Activated T-helper 1 cell treated with Interleukin-2 at 50 U/mL for 16 hours (primary cell): ENCODE results near the gene RAE1.
"Not testable (repeated sequence)": the region's sequence is repeated elsewhere in the genome, so short reads cannot be mapped to it uniquely, and the experiment has no call there.

Experiments
- DNase-seq: peaks from one replicate; pipeline ENCODE4 v3.0.0-alpha.2; 2020; ENCODE audit warnings: low read depth

The RAE1 gene

GRCh38 chr20:57326667-57327455, 24.2 kb upstream of the RAE1 start:
- no peak for DNase-seq

- no peak for DNase-seq
Observed at GRCh38 chr20:57327820-57328219, 23.2 kb upstream of the RAE1 start.

GRCh38 chr20:57329608-57330221, 21.3 kb upstream of the RAE1 start, which contains the start of gene SPO11:
TSS of gene SPO11 (plus strand) at chr20:57329803. CDS start at chr20:57329868, 65 bp downstream.
- no peak for DNase-seq

- no peak for DNase-seq
Observed at GRCh38 chr20:57330998-57331397, 20.1 kb upstream of the RAE1 start.

GRCh38 chr20:57332105-57333089, 18.7 kb upstream of the RAE1 start:
- no peak for DNase-seq

GRCh38 chr20:57335392-57335791, 15.7 kb upstream of the RAE1 start:
- no peak for DNase-seq

- no peak for DNase-seq
Observed at GRCh38 chr20:57341663-57342062, 9.4 kb upstream of the RAE1 start.

GRCh38 chr20:57342829-57343228, 8.2 kb upstream of the RAE1 start:
- DNase-seq: no peak

GRCh38 chr20:57346477-57346876, 4.6 kb upstream of the RAE1 start:
- DNase-seq: peak; percentile 26

GRCh38 chr20:57347393-57347792, 3.7 kb upstream of the RAE1 start:
- no peak for DNase-seq

- DNase-seq: not testable (repeated sequence)
Observed at GRCh38 chr20:57348200-57348921, 2.7 kb upstream of the RAE1 start.

GRCh38 chr20:57348922-57349574, 2.0 kb upstream of the RAE1 start:
- not testable (repeated sequence) for DNase-seq

- no peak for DNase-seq
Observed at GRCh38 chr20:57350081-57350710, 859 bp upstream of the RAE1 start.

- DNase-seq: not testable (repeated sequence)
Observed at GRCh38 chr20:57350726-57351041, 371 bp upstream of the RAE1 start.

GRCh38 chr20:57352305-57352704, 1.2 kb downstream of the RAE1 start:
- DNase-seq: no peak

- DNase-seq: no peak
Observed at GRCh38 chr20:57353351-57353750, 2.3 kb downstream of the RAE1 start.

- DNase-seq: no peak
Observed at GRCh38 chr20:57361517-57361916, 10.5 kb downstream of the RAE1 start.

GRCh38 chr20:57364451-57364850, 13.4 kb downstream of the RAE1 start:
- no peak for DNase-seq

GRCh38 chr20:57369596-57369995, 18.5 kb downstream of the RAE1 start:
- no peak for DNase-seq

GRCh38 chr20:57370316-57370715, 19.3 kb downstream of the RAE1 start:
- no peak for DNase-seq

GRCh38 chr20:57371363-57371762, 20.3 kb downstream of the RAE1 start:
- no peak for DNase-seq
